HL-60/S4 treated with retinoic acid at 250 ng/mL for 4 days and 3 days (cell line): Measurements from ENCODE around the gene C20orf96.
"Not testable (repeated sequence)": the region's sequence is repeated elsewhere in the genome, so short reads cannot be mapped to it uniquely, and the experiment has no call there.

Source experiments
- in situ Hi-C: fragments of 300-500 bp; cut with MboI; formaldehyde crosslinking; loops from 2 replicates; pipeline ENCODE4 v1.7.0; 2022; ENCODE audit warnings: low sequenced_read_pairs

Gene C20orf96

GRCh38 chr20:290084-290831 lies at the start of gene C20orf96:
Gene C20orf96, minus strand, starts transcription at chr20:290750. Its CDS starts 140 bp downstream, at chr20:290610.
- in situ Hi-C loops = no loop called here

GRCh38 chr20:336040-336439 lies 45.5 kb upstream of the C20orf96 start:
- in situ Hi-C loops = not testable (repeated sequence)

- in situ Hi-C loops = no loop called here
These were observed 44.0 kb upstream of the C20orf96 start for GRCh38 chr20:334578-334977.

GRCh38 chr20:330233-331149 lies 39.9 kb upstream of the C20orf96 start:
- in situ Hi-C loops = no loop called here

- in situ Hi-C loops = no loop called here
These were observed 39.3 kb upstream of the C20orf96 start for GRCh38 chr20:329851-330232.

- in situ Hi-C loops = no loop called here
These were observed 38.6 kb upstream of the C20orf96 start for GRCh38 chr20:328975-329695.

GRCh38 chr20:328027-328974 lies 37.8 kb upstream of the C20orf96 start:
- in situ Hi-C loops = no loop called here

GRCh38 chr20:327186-328026 lies 36.9 kb upstream of the C20orf96 start:
- in situ Hi-C loops = no loop called here

GRCh38 chr20:326645-327185 lies 36.2 kb upstream of the C20orf96 start:
- in situ Hi-C loops = no loop called here

GRCh38 chr20:325889-326644 lies 35.5 kb upstream of the C20orf96 start:
- in situ Hi-C loops = no loop called here

- in situ Hi-C loops = no loop called here
These were observed 34.7 kb upstream of the C20orf96 start, which contains the start of gene SOX12 for GRCh38 chr20:325045-325888. Gene SOX12, plus strand, starts transcription at chr20:325552. Its CDS starts 373 bp downstream, at chr20:325925.

- in situ Hi-C loops = no loop called here
These were observed 33.9 kb upstream of the C20orf96 start for GRCh38 chr20:324177-325044.

- in situ Hi-C loops = no loop called here
These were observed 25.9 kb upstream of the C20orf96 start for GRCh38 chr20:316316-317068.

GRCh38 chr20:313948-314347 lies 23.4 kb upstream of the C20orf96 start:
- in situ Hi-C loops = no loop called here

GRCh38 chr20:313402-313801 lies 22.9 kb upstream of the C20orf96 start:
- in situ Hi-C loops = no loop called here

- in situ Hi-C loops = no loop called here
These were observed 22.3 kb upstream of the C20orf96 start for GRCh38 chr20:312866-313265.
